HG03103 (cell line): ENCODE results near the gene MSH2.
"Not testable (repeated sequence)": the region's sequence is repeated elsewhere in the genome, so short reads cannot be mapped to it uniquely, and the experiment has no call there.

ENCODE experiments used
- ATAC-seq: cut with Tn5 transposase; IDR thresholded peaks from one replicate; pipeline ENCODE4 v1.9.1; 2021; ENCODE audit warnings: low read depth; ENCODE audit not compliant: unreplicated experiment

MSH2 gene

GRCh38 chr2:47406649-47407330 lies 3.8 kb downstream of the MSH2 start:
- not testable (repeated sequence) for ATAC-seq

GRCh38 chr2:47407976-47408375 lies 5.0 kb downstream of the MSH2 start:
- not testable (repeated sequence) for ATAC-seq

GRCh38 chr2:47414682-47415458 lies 11.9 kb downstream of the MSH2 start:
- ATAC-seq = no peak

GRCh38 chr2:47420214-47420613 lies 17.3 kb downstream of the MSH2 start:
- no peak for ATAC-seq

- not testable (repeated sequence) for ATAC-seq
These were observed 17.7 kb downstream of the MSH2 start for GRCh38 chr2:47420683-47421082.

- ATAC-seq = no peak
These were observed 19.1 kb downstream of the MSH2 start for GRCh38 chr2:47422016-47422415.

GRCh38 chr2:47422560-47422959 lies 19.6 kb downstream of the MSH2 start:
- no peak for ATAC-seq

GRCh38 chr2:47426786-47427185 lies 23.8 kb downstream of the MSH2 start:
- no peak for ATAC-seq

- no peak for ATAC-seq
These were observed 26.8 kb downstream of the MSH2 start for GRCh38 chr2:47429795-47430194.

GRCh38 chr2:47433006-47433405 lies 30.1 kb downstream of the MSH2 start:
- not testable (repeated sequence) for ATAC-seq

- not testable (repeated sequence) for ATAC-seq
These were observed 30.5 kb downstream of the MSH2 start for GRCh38 chr2:47433445-47433844.

GRCh38 chr2:47437287-47437686 lies 34.3 kb downstream of the MSH2 start:
- ATAC-seq = no peak

GRCh38 chr2:47438106-47438505 lies 35.1 kb downstream of the MSH2 start:
- ATAC-seq = no peak

GRCh38 chr2:47438783-47439182 lies 35.8 kb downstream of the MSH2 start:
- ATAC-seq = no peak

- no peak for ATAC-seq
These were observed 48.8 kb downstream of the MSH2 start for GRCh38 chr2:47451790-47452189.

- ATAC-seq = no peak
These were observed 49.8 kb downstream of the MSH2 start for GRCh38 chr2:47452761-47453160.

- ATAC-seq = not testable (repeated sequence)
These were observed 51.9 kb downstream of the MSH2 start for GRCh38 chr2:47454818-47455217.

- ATAC-seq = no peak
These were observed 52.5 kb downstream of the MSH2 start for GRCh38 chr2:47455411-47455810.

- ATAC-seq = no peak
These were observed 53.9 kb downstream of the MSH2 start for GRCh38 chr2:47456851-47457250.

- no peak for ATAC-seq
These were observed 54.3 kb downstream of the MSH2 start for GRCh38 chr2:47457268-47457667.

GRCh38 chr2:47459021-47459420 lies 56.1 kb downstream of the MSH2 start:
- ATAC-seq = no peak

- ATAC-seq = no peak
These were observed 57.8 kb downstream of the MSH2 start for GRCh38 chr2:47460766-47461165.
